SU-DHL-6 (cell line): ENCODE measurements around the gene PPP6R2.

Experiments used
- H2AFZ ChIP-seq: fragments of 200-600 bp; sonication (generic); 2 replicates; pipeline ENCODE4 v1.6.1; 2014; ENCODE audit warnings: low read depth, mild to moderate bottlenecking, moderate library complexity, mixed read lengths, antibody characterized with exemption, low read length; ENCODE audit not compliant: severe bottlenecking
- H3F3A ChIP-seq: fragments of 200-600 bp; shearing (Covaris generic); 2 replicates; pipeline ENCODE4 v1.6.0; 2016; ENCODE audit warnings: antibody characterized with exemption, mild to moderate bottlenecking; ENCODE audit not compliant: insufficient read depth
- H3K27ac ChIP-seq: fragments of 200-600 bp; sonication (generic); 2 replicates; pipeline ENCODE4 v1.5.1; 2016; ENCODE audit warnings: low read depth, mild to moderate bottlenecking, low read length, moderate library complexity, mixed read lengths
- H3K27me3 ChIP-seq: fragments of 200-600 bp; sonication (generic), shearing (Covaris generic); 2 replicates; pipeline ENCODE4 v1.6.0; 2014; ENCODE audit warnings: mild to moderate bottlenecking, low read length
- H3K36me3 ChIP-seq: fragments of 200-600 bp; sonication (generic); 2 replicates; pipeline ENCODE4 v1.6.1; 2014; ENCODE audit warnings: mild to moderate bottlenecking, low read length, mixed read lengths
- H3K4me2 ChIP-seq: fragments of 300-600, 200-600 bp; shearing (Covaris generic), sonication (generic); 2 replicates; pipeline ENCODE4 v1.6.0; 2014; ENCODE audit warnings: low read length, low read depth, mild to moderate bottlenecking; ENCODE audit not compliant: poor library complexity, severe bottlenecking
- H3K4me3 ChIP-seq: fragments of 200-600 bp; sonication (generic); 2 replicates; pipeline ENCODE4 v1.5.1; 2014; ENCODE audit warnings: antibody characterized with exemption, low read length, mild to moderate bottlenecking, mixed read lengths; ENCODE audit not compliant: insufficient read depth, poor library complexity, severe bottlenecking
- H3K79me2 ChIP-seq: fragments of 200-600 bp; sonication (generic); 2 replicates; pipeline ENCODE4 v1.6.1; 2014; ENCODE audit warnings: mild to moderate bottlenecking, low read length, moderate library complexity; ENCODE audit not compliant: insufficient read depth
- H3K9ac ChIP-seq: fragments of 200-600 bp; sonication (generic); 2 replicates; pipeline ENCODE4 v1.7.0; 2014; ENCODE audit warnings: mild to moderate bottlenecking, low read length
- H3K9me2 ChIP-seq: fragments of 200-600 bp; sonication (generic); replicated peaks from 2 replicates; pipeline ENCODE4 v1.6.1; 2014; ENCODE audit warnings: low read length; ENCODE audit not compliant: insufficient read depth
- H3K9me3 ChIP-seq: fragments of 200-600 bp; sonication (generic); 2 replicates; pipeline ENCODE4 v1.6.1; 2014; ENCODE audit warnings: low read length, mixed read lengths; ENCODE audit not compliant: insufficient read depth
- H4K20me1 ChIP-seq: fragments of 200-600 bp; sonication (generic); 2 replicates; pipeline ENCODE4 v1.6.1; 2014; ENCODE audit warnings: low read depth, mild to moderate bottlenecking, antibody characterized with exemption, low read length, moderate library complexity, mixed read lengths
- EZH2phosphoT487 ChIP-seq: fragments of 200-600 bp; sonication (generic), shearing (Covaris generic); conservative IDR thresholded peaks from 2 replicates; pipeline ENCODE4 v1.6.1; 2018; ENCODE audit warnings: mild to moderate bottlenecking, antibody characterized with exemption, low read length, moderate library complexity, mixed read lengths
- TF ChIP-seq, protein P1 (sequence below): fragments of 200-600 bp; sonication (generic); IDR thresholded peaks from one replicate; pipeline ENCODE4 v1.5.1; 2017; ENCODE audit warnings: antibody characterized with exemption, mild to moderate bottlenecking, low read length, moderate library complexity; ENCODE audit not compliant: insufficient read depth, poor library complexity, severe bottlenecking

Gene PPP6R2

DNA sequence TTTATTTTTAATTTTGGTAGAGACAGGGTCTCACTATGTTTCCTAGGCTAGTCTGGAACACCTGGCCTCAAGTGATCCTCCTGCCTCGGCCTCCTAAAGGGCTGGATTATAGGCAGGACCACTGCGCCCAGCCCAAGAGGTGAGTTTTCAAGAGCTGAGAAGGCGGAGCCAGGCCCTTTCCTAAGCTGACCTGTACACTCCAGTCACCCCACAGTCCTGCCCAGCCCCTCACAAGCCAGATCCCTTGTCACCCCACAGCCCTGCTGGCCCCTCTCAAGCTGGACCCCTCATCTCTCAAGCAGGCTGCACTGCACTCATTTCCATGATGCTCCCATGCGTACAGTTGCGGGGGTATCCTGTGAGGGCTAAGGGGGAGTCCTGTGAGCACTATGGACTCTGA, 19.2 kb upstream of the PPP6R2 start:
- Histone ChIP-seq H3K9ac (no peak overlapping the region), H4K20me1 (no peaks in the 10 kb centered on the region), H3K79me2 (no peaks in the 10 kb centered on the region), H3K4me3 (no peak overlapping the region), H3K27me3 (no peaks in the 10 kb centered on the region), H3K36me3 (no peaks in the 10 kb centered on the region), H3K27ac (no peak overlapping the region), H3K4me2 (no peak overlapping the region), H3K9me2 (no peaks in the 10 kb centered on the region), H3F3A (peaks cover 5% of the 10 kb centered on the region; the same call in 1 of the 2 replicates), H2AFZ (no peak overlapping the region), H3K9me3 (no peaks in the 10 kb centered on the region)
- no peak for TF ChIP-seq EZH2phosphoT487

DNA sequence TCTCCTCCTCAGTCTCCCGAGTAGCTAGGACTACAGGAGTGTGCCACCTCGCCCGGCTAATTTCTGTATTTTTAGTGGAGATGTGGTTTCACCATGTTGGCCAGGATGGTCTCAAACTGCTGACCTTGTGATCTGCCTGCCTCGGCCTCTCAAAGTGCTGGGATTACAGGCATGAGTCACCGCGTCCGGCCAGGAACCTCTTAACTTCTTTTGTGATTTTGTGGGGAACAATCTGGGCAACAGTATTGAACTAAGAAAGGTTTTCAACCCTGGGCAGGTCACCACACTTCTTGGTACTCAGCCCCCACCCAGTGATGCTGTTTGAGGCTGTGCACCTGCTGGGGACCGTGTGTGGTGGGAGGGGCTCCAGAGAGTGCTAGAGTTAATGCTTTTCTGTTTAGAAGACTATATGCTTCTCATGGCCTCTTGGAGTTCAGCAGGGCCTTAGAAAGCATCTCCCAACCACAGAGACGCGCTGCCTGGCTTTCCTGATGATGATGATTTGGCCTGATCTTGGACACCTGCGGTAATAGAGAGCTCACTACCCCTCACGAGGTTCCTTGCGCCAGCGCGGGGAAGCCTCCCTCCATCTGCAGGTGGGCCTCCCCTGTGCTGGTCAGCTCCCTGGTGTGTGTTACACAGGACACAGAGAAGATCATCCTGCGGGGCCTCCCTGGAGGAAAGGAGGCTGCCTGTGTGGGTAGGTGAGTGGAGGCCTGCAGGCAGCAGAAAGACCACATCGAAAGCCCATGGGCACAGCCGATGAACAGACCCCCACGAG, 17.5 kb upstream of the PPP6R2 start:
- Histone ChIP-seq H3K27me3 (no peaks in the 10 kb centered on the region), H3K4me3 (no peak overlapping the region), H3K9me3 (no peaks in the 10 kb centered on the region), H4K20me1 (no peaks in the 10 kb centered on the region), H2AFZ (no peak overlapping the region), H3K4me2 (no peak overlapping the region), H3K79me2 (no peaks in the 10 kb centered on the region), H3F3A (peaks cover 13% of the 10 kb centered on the region), H3K9me2 (no peaks in the 10 kb centered on the region), H3K9ac (no peak overlapping the region), H3K27ac (no peak overlapping the region), H3K36me3 (no peaks in the 10 kb centered on the region)
- TF ChIP-seq, protein P1, sequence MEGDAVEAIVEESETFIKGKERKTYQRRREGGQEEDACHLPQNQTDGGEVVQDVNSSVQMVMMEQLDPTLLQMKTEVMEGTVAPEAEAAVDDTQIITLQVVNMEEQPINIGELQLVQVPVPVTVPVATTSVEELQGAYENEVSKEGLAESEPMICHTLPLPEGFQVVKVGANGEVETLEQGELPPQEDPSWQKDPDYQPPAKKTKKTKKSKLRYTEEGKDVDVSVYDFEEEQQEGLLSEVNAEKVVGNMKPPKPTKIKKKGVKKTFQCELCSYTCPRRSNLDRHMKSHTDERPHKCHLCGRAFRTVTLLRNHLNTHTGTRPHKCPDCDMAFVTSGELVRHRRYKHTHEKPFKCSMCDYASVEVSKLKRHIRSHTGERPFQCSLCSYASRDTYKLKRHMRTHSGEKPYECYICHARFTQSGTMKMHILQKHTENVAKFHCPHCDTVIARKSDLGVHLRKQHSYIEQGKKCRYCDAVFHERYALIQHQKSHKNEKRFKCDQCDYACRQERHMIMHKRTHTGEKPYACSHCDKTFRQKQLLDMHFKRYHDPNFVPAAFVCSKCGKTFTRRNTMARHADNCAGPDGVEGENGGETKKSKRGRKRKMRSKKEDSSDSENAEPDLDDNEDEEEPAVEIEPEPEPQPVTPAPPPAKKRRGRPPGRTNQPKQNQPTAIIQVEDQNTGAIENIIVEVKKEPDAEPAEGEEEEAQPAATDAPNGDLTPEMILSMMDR, result no peak
- TF ChIP-seq EZH2phosphoT487, result no peak

DNA sequence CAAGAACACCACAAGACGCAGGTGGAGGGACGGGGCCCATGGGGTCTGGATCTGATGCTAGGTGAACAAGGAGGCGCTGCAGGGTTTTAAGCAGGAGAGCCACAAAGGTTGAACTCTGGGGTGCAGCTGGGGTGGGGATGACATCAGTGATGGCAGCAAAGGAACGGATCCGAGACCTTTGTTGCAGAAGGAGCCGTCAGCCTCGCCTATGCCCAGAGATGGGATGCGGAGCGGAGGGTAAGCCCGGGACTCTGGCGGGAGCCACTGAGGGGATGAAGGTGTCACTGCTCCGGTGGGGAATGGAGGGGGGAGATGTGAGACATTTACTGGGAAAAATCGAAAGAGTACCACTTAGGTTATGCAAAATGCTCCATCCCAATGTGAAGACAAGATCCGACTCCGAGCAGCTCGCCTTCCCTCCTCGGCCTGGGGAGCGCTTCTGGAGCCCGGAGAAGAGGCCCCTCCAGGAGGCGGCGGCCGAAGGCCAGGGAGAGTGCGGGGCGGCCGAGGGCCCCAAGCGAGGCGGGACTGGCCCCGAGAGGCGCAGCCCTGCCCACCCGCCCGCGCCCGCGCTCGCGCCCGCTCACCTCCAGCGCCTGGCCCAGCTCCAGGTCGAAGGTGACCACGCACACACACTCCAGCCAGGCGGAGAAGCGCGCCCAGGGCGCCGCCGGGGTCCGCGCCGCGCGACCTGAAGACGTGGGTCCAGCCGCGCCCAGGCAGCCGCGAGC, 16.7 kb upstream of the PPP6R2 start:
- H3K27ac ChIP-seq, result no peak overlapping the region

More for the DNA sequence above, 16.7 kb upstream of the PPP6R2 start:
- Histone ChIP-seq H2AFZ (no peak overlapping the region), H3F3A (peaks cover 20% of the 10 kb centered on the region), H3K36me3 (no peaks in the 10 kb centered on the region), H3K79me2 (peaks cover 4% of the 10 kb centered on the region; the same call in 1 of the 2 replicates), H3K27me3 (no peaks in the 10 kb centered on the region), H3K9ac (peak overlapping the region; percentile 62; the same call in 1 of the 2 replicates), H3K4me2 (peak overlapping the region; percentile 52), H3K9me3 (no peaks in the 10 kb centered on the region), H4K20me1 (no peaks in the 10 kb centered on the region), H3K4me3 (peak overlapping the region; percentile 39), H3K9me2 (no peaks in the 10 kb centered on the region)
- TF ChIP-seq EZH2phosphoT487, result no peak
- TF ChIP-seq, protein P1, result no peak
